Measurements from ENCODE around the gene ARRDC4. TPM values are rescaled to one million over a fixed set of nuclear protein-coding genes. Genes with fewer than 3 reads are reported as not detected.

Gene ARRDC4
- total and polyA plus RNA-seq, 2 of the 8 experiments (the other 6 are each of a cell fraction or from before 2014, with no cell fraction given): 3.5 to 3.8 TPM

DNA sequence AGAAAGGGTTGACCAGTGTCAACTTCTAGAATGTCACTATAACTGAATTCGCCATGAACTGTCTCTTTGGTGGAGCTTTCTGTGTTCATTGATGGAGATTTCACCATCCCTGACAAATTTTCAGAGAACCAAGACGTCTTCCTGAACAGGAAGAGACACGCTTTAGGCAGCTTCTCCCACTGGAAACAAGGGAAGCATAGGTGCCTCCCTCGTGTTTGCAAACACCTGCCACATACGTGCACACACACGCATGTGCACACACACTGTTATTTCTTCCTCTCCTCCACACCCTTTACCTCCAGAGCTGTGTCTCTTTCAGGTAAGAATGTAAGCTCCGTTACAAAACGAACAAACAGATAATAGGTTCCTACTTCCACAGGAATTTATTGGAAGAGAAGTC is 15.6 kb downstream of the ARRDC4 start:
- Histone ChIP-seq H4K5ac (ENCODE audit: insufficient read length, low read depth, low read length) (no peak overlapping the region), H3K4ac (replicated peaks; ENCODE audit: insufficient read length, low read depth, low read length) (no peak overlapping the region), H4K8ac (ENCODE audit: extremely low read depth, insufficient read depth, low read length) (no peak overlapping the region), H3K27me3 (replicated peaks in 1 of 4; ENCODE audit: control insufficient read depth in 3 of 4, extremely low read depth in 1 of 4, insufficient read depth in 3 of 4, low read length in 3 of 4) (no peaks in the 10 kb centered on the region), H3K79me1 (ENCODE audit: low read depth, low read length) (no peaks in the 10 kb centered on the region), H4K20me1 (replicated peaks in 1 of 2; ENCODE audit: control insufficient read depth in 1 of 2, insufficient read depth in 2 of 2, low read length in 2 of 2) (no peaks in the 10 kb centered on the region), H3K23ac (ENCODE audit: insufficient read length) (peak overlapping the region; percentile 89), H3K4me2 (ENCODE audit: insufficient read depth in 1 of 2, low read depth in 2 of 2, low read length in 2 of 2) (no peak overlapping the region), H3K4me3 (ENCODE audit: extremely low read depth in 1 of 4, insufficient read depth in 2 of 4, low read depth in 3 of 4, low read length in 4 of 4) (no peak overlapping the region), H3K9ac (replicated peaks in 1 of 4; ENCODE audit: extremely low read depth in 1 of 4, low read depth in 3 of 4, low read length in 3 of 4) (no peak overlapping the region), H3K23me2 (ENCODE audit: low read depth, low read length) (no peaks in the 10 kb centered on the region), H3K56ac (replicated peaks; ENCODE audit: insufficient read length, low read depth, low read length) (no peak overlapping the region), H2AFZ (ENCODE audit: low read length) (no peak overlapping the region), H3K18ac (ENCODE audit: extremely low read depth, low read length) (no peak overlapping the region), H2BK5ac (ENCODE audit: low read depth, low read length) (no peak overlapping the region), H3K27ac (ENCODE audit: low read depth, low read length) (no peak overlapping the region), H3K14ac (ENCODE audit: insufficient read length) (no peak overlapping the region), H2AK5ac (ENCODE audit: low read depth, low read length) (no peak overlapping the region), H3K4me1 (replicated peaks in 1 of 4; ENCODE audit: control insufficient read depth in 3 of 4, insufficient read depth in 4 of 4, low read length in 3 of 4) (no peaks in the 10 kb centered on the region), H3K9me3 (ENCODE audit: insufficient read depth in 2 of 2, low read depth in 1 of 2, low read length in 1 of 2) (no peaks in the 10 kb centered on the region), H3K79me2 (ENCODE audit: control insufficient read depth in 1 of 2, insufficient read depth in 2 of 2, low read length in 2 of 2) (no peaks in the 10 kb centered on the region), H2BK120ac (replicated peaks; ENCODE audit: low read depth, low read length) (no peak overlapping the region), H2BK20ac (ENCODE audit: low read length) (no peak overlapping the region), H2BK12ac (ENCODE audit: low read depth, low read length) (no peak overlapping the region), H4K91ac (replicated peaks; ENCODE audit: insufficient read length, low read length) (no peak overlapping the region), H2BK15ac (ENCODE audit: low read length) (no peak overlapping the region), H3K36me3 (ENCODE audit: control insufficient read depth in 2 of 4, insufficient read depth in 4 of 4, low read length in 3 of 4) (peaks cover 0 to 8% (median under 1%) of the 10 kb centered on the region in 4 experiments; a peak in 2 of 8 replicates)
- WGBS, 2 experiments (ENCODE audit: extremely low coverage in 1 of 2, insufficient coverage in 1 of 2, insufficient read length in 1 of 2, insufficient replicate concordance in 2 of 2, low coverage in 1 of 2, low lambda C conversion rate in 2 of 2, missing lambda C conversion rate in 1 of 2): 93% methylated on average over 8 of the region's 8 CpGs; no CpG with 5 or more reads in 1 of the 2 experiments
- DNase-seq (ENCODE audit: low read depth in 1 of 2, low spot score in 2 of 2): no peak
- no peak for TF ChIP-seq NANOG (IDR thresholded peaks at IDR 0.05; ENCODE audit: insufficient read depth, low read depth, low read length, poor library complexity, severe bottlenecking)
- no peak for TF ChIP-seq TBP (IDR thresholded peaks at IDR 0.05; ENCODE audit: low read depth, low read length)
- TF ChIP-seq CBX8 (IDR thresholded peaks at IDR 0.05; ENCODE audit: borderline replicate concordance, low read depth, low read length): no peak
- no peak for TF ChIP-seq TAF7 (optimal IDR thresholded peaks at IDR 0.05; ENCODE audit: borderline replicate concordance, low read depth, low read length)
- no peak for TF ChIP-seq MAFK (IDR thresholded peaks at IDR 0.05; ENCODE audit: low read depth, low read length)
- no peak for TF ChIP-seq KDM5A (IDR thresholded peaks at IDR 0.05; ENCODE audit: low read length)
- POLR2A ChIA-PET (ENCODE audit: partially characterized antibody): no interaction called here
- CTCF ChIA-PET (ENCODE audit: partially characterized antibody): interaction anchor here (2.1 to 2.7 kb wide), 3 partner anchors 20 to 71 kb away, joined by 6 to 14 read pairs (median 6); no protein-coding TSS in a partner anchor
- no peak for FAIRE-seq

Data from H1 (cell line).